Endodermal cell (in vitro differentiated cells): ENCODE results near the gene ATP6V1G3. TPM values are rescaled to one million over a fixed set of nuclear protein-coding genes. Genes with fewer than 3 reads are reported as not detected.

Source experiments
- DNase-seq: peaks from one replicate; pipeline ENCODE4 v3.0.0-alpha.2; 2017
- H3K27ac ChIP-seq: 2 replicates; pipeline ENCODE4 v1.5.1; 2013; ENCODE audit warnings: mild to moderate bottlenecking, low read depth, low read length, moderate library complexity
- H3K27me3 ChIP-seq: 2 replicates; pipeline ENCODE4 v1.6.1; 2013; ENCODE audit warnings: mild to moderate bottlenecking, low read length, moderate library complexity; ENCODE audit not compliant: insufficient read depth, control insufficient read depth, poor library complexity, severe bottlenecking
- H3K36me3 ChIP-seq: 2 replicates; pipeline ENCODE4 v1.7.0; 2013; ENCODE audit warnings: mild to moderate bottlenecking, low read length, moderate library complexity; ENCODE audit not compliant: control insufficient read depth, insufficient read depth
- H3K4me1 ChIP-seq: one replicate; pipeline ENCODE4 v1.7.0; 2013; ENCODE audit warnings: low read length; ENCODE audit not compliant: control insufficient read depth, insufficient read depth
- H3K4me3 ChIP-seq: 2 replicates; pipeline ENCODE4 v1.5.1; 2013; ENCODE audit warnings: mild to moderate bottlenecking, low read length, moderate library complexity
- H3K9ac ChIP-seq: 2 replicates; pipeline ENCODE4 v1.6.1; 2013; ENCODE audit warnings: mild to moderate bottlenecking, low read length, moderate library complexity; ENCODE audit not compliant: poor library complexity, severe bottlenecking; ENCODE audit errors: extremely low read depth
- H3K9me3 ChIP-seq: 2 replicates; pipeline ENCODE4 v1.6.1; 2013; ENCODE audit warnings: mild to moderate bottlenecking, low read length, moderate library complexity; ENCODE audit not compliant: control insufficient read depth
- H3K27ac Mint-ChIP-seq: 2 replicates; pipeline ENCODE4 v1.8.0; 2020; ENCODE audit warnings: mixed read lengths
- H3K27me3 Mint-ChIP-seq: 2 replicates; pipeline ENCODE4 v1.8.0; 2021; ENCODE audit warnings: mild to moderate bottlenecking, mixed read lengths; ENCODE audit not compliant: insufficient read depth
- H3K36me3 Mint-ChIP-seq: 2 replicates; pipeline ENCODE4 v1.8.0; 2020; ENCODE audit warnings: low read depth, mixed read lengths
- H3K4me1 Mint-ChIP-seq: 2 replicates; pipeline ENCODE4 v1.8.0; 2020; ENCODE audit warnings: mixed read lengths
- H3K4me3 Mint-ChIP-seq: 2 replicates; pipeline ENCODE4 v1.8.0; 2020; ENCODE audit warnings: mild to moderate bottlenecking, moderate library complexity, mixed read lengths
- H3K9me3 Mint-ChIP-seq: 2 replicates; pipeline ENCODE4 v1.8.0; 2020; ENCODE audit warnings: mild to moderate bottlenecking, mixed read lengths
- CTCF ChIP-seq: fragments of 200-600 bp; sonication (generic); conservative IDR thresholded peaks from 2 replicates; pipeline ENCODE4 v1.5.0; 2021; ENCODE audit warnings: antibody characterized with exemption, mild to moderate bottlenecking
- WGBS, 2 experiments: methylation state at CpG; one replicate each; pipeline versions ENCODE4 v1.1.5 to v1.1.7; 2013; ENCODE audit warnings: missing lambda C conversion rate in 2 of 2, mixed read lengths in 1 of 2; ENCODE audit not compliant: insufficient coverage in 1 of 2, insufficient read length in 1 of 2; 5-methylcytosine and 5-hydroxymethylcytosine counted together
- total RNA-seq, 2 donors: library from RNA; stranded (reverse); fragmentation: NEBNext Ultra II Directional in 1 of 2; extraction: Animal tissue kit (Norgen Biotek cat#: 25700) in 1 of 2; gene quantifications; 2 replicates in 1 of 2; 3 replicates in 1 of 2; pipeline ENCODE4 v1.2.1, GENCODE V29; 2021

The ATP6V1G3 gene
- total RNA-seq, 2 donors from 2014 or later, result 0.62 to 1.5 TPM

GRCh38 chr1:198574325-198574724 is 33.8 kb upstream of the ATP6V1G3 start:
- no peak for TF ChIP-seq CTCF
- no peak overlapping the region for H3K27ac ChIP-seq
- Mint-ChIP-seq H3K9me3 (no peaks in the 10 kb centered on the region), H3K36me3 (no peaks in the 10 kb centered on the region), H3K4me3 (no peak overlapping the region), H3K27ac (no peak overlapping the region), H3K27me3 (no peaks in the 10 kb centered on the region), H3K4me1 (no peaks in the 10 kb centered on the region)
- H3K36me3 ChIP-seq, result no peaks in the 10 kb centered on the region
- WGBS, 2 experiments, result 93% methylated on average over 1 of the region's 1 CpG; no CpG with 5 or more reads in 1 of the 2 experiments
- no peak for DNase-seq
- H3K9me3 ChIP-seq, result no peaks in the 10 kb centered on the region
- H3K4me1 ChIP-seq, result no peaks in the 10 kb centered on the region
- no peaks in the 10 kb centered on the region for H3K27me3 ChIP-seq
- H3K4me3 ChIP-seq, result no peak overlapping the region
- H3K9ac ChIP-seq, result no peak overlapping the region

- no peak for TF ChIP-seq CTCF
- H3K4me3 ChIP-seq, result no peak overlapping the region
- Mint-ChIP-seq H3K27me3 (no peaks in the 10 kb centered on the region), H3K4me1 (peaks cover 5% of the 10 kb centered on the region), H3K27ac (no peak overlapping the region), H3K9me3 (no peaks in the 10 kb centered on the region), H3K36me3 (no peaks in the 10 kb centered on the region), H3K4me3 (no peak overlapping the region)
- no peaks in the 10 kb centered on the region for H3K27me3 ChIP-seq
- no peak for DNase-seq
- 80 to 93% methylated on average over 1 of the region's 1 CpG for WGBS, 2 experiments
- no peaks in the 10 kb centered on the region for H3K4me1 ChIP-seq
- no peaks in the 10 kb centered on the region for H3K36me3 ChIP-seq
- no peak overlapping the region for H3K9ac ChIP-seq
- no peak overlapping the region for H3K27ac ChIP-seq
- H3K9me3 ChIP-seq, result no peaks in the 10 kb centered on the region
These were observed 24.2 kb upstream of the ATP6V1G3 start for GRCh38 chr1:198564716-198565115.

GRCh38 chr1:198564157-198564556 is 23.7 kb upstream of the ATP6V1G3 start:
- Mint-ChIP-seq H3K27me3 (no peaks in the 10 kb centered on the region), H3K4me1 (peaks cover 5% of the 10 kb centered on the region), H3K36me3 (no peaks in the 10 kb centered on the region), H3K27ac (no peak overlapping the region), H3K9me3 (no peaks in the 10 kb centered on the region), H3K4me3 (no peak overlapping the region)
- Histone ChIP-seq H3K27ac (no peak overlapping the region), H3K9ac (no peak overlapping the region), H3K4me1 (no peaks in the 10 kb centered on the region), H3K9me3 (no peaks in the 10 kb centered on the region), H3K36me3 (no peaks in the 10 kb centered on the region), H3K4me3 (no peak overlapping the region), H3K27me3 (no peaks in the 10 kb centered on the region)
- no peak for DNase-seq
- no peak for TF ChIP-seq CTCF
